IPS-15b (cell line): ENCODE data around the gene VAC14.

Experiments used
- H3K27me3 ChIP-seq: one replicate; pipeline ENCODE4 v1.6.1; 2013; ENCODE audit warnings: low read length; ENCODE audit not compliant: control insufficient read depth, insufficient read depth
- H3K36me3 ChIP-seq: one replicate; pipeline ENCODE4 v1.6.1; 2013; ENCODE audit warnings: low read length; ENCODE audit not compliant: control insufficient read depth, insufficient read depth
- H3K4me1 ChIP-seq: one replicate; pipeline ENCODE4 v1.6.1; 2013; ENCODE audit warnings: mild to moderate bottlenecking, low read length; ENCODE audit not compliant: control insufficient read depth, insufficient read depth
- H3K4me3 ChIP-seq: one replicate; pipeline ENCODE4 v1.5.1; 2013; ENCODE audit warnings: low read depth, low read length
- H3K9ac ChIP-seq: one replicate; pipeline ENCODE4 v1.6.1; 2013; ENCODE audit warnings: low read depth, mild to moderate bottlenecking, low read length
- H3K9me3 ChIP-seq: one replicate; pipeline ENCODE4 v1.6.1; 2013; ENCODE audit warnings: mild to moderate bottlenecking, low read length; ENCODE audit not compliant: control insufficient read depth, insufficient read depth

VAC14 gene

DNA sequence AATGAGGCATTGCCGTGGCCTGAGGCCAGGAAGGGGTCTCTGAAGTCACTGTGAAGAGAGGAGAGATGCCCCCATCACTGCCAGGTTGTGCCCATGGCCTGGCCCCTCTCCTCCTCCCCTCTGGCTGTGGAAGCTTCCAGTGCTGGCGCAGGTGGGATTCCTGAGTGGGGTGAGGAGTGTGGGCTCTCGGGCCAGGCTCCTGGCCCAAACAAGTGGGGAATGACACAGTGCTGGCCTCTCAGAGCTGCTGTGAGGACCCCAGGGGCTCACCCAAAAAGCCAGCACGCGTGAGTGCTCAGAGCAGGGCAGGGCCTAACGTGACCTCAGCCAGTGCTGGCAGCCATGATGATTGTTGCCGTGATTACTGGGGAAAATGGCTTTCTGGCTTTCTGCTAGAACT lies 61.6 kb downstream of the VAC14 start:
- H3K4me1 ChIP-seq, result no peaks in the 10 kb centered on the region
- peaks cover 23% of the 10 kb centered on the region for H3K36me3 ChIP-seq
- no peaks in the 10 kb centered on the region for H3K9me3 ChIP-seq
- H3K4me3 ChIP-seq, result no peak overlapping the region
- H3K27me3 ChIP-seq, result no peaks in the 10 kb centered on the region
- no peak overlapping the region for H3K9ac ChIP-seq

DNA sequence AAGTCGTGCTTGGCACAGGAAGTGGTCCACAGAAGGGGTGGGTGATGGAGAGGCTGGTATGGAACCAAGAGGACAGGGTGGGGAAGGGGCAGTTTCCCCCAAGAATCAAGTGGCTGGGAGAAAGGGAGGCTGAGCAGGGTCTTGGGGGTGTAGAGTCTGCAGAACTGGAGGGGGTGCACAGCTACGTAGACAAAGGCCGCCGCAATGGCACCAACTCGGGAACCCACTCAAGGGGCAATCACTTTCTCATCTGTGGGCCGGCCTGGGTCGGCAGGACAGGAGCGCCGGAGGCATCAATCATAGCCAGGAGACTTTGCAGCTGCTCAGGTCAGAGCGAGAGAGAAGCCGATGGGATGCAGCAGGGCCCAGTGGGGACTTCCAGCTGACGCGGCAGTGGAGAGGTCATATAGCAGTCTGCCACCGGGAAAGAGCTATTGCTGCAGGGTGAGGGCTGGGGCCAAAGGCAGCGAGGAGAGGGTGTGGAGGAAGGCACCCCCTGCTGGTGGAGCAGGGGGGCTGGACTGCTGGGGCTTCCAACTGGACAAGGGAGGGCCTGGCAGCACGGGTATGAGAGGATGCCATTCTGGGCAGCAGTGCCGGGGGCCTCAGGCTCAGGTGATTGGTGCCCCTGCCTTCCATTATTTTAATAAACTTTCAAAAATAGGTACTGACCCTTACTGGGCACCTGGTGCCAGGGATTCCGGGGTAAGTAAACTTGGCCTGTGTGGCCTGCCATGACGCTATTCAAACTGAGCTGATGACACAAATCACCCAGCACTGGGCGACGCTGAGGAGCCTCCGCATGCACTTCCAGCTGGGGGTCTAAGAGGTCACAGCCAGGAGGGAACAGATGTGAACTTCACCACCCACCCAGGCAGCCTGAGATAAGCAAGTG lies 62.6 kb downstream of the VAC14 start:
- H3K9ac ChIP-seq, result no peak overlapping the region
- H3K4me1 ChIP-seq, result no peaks in the 10 kb centered on the region
- H3K27me3 ChIP-seq, result no peaks in the 10 kb centered on the region
- H3K9me3 ChIP-seq, result no peaks in the 10 kb centered on the region
- H3K36me3 ChIP-seq, result peaks cover 18% of the 10 kb centered on the region
- no peak overlapping the region for H3K4me3 ChIP-seq

DNA sequence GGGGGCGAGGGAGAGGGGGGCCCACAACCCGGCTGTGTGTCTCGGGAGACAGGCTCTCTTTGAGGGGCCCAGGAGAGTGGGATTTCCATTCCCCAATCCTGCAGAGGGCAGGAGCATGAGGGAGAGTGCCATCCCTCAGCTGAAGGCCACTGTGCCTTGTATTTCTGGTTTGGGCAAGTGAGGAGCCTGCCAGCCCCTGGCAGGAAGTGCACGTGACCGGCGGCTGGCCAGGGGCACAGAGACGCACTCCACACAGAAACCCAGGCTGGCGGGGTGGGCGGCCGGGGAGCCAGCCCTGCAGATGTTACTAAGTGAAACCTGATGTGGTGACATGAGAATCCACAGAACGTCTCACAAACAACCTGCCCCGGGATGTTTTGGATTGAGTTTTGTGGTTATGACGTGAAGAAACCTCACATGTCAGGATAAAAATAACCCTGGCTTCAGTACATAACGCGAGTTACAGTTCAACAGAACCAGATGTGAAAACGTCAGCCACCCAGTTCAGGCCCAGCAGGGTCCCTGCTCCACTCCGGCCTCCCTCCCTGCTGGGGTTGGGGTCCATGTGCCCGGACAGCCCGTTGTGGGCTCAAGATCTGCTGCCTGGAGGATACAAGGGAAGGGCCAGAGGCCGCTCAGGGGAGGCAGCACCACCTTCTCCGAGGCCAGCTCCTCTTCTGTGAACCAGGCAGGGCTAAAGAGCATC lies 63.4 kb downstream of the VAC14 start:
- Histone ChIP-seq H3K27me3 (no peaks in the 10 kb centered on the region), H3K36me3 (peaks cover 11% of the 10 kb centered on the region), H3K9ac (no peak overlapping the region), H3K4me1 (no peaks in the 10 kb centered on the region), H3K4me3 (no peak overlapping the region), H3K9me3 (no peaks in the 10 kb centered on the region)

DNA sequence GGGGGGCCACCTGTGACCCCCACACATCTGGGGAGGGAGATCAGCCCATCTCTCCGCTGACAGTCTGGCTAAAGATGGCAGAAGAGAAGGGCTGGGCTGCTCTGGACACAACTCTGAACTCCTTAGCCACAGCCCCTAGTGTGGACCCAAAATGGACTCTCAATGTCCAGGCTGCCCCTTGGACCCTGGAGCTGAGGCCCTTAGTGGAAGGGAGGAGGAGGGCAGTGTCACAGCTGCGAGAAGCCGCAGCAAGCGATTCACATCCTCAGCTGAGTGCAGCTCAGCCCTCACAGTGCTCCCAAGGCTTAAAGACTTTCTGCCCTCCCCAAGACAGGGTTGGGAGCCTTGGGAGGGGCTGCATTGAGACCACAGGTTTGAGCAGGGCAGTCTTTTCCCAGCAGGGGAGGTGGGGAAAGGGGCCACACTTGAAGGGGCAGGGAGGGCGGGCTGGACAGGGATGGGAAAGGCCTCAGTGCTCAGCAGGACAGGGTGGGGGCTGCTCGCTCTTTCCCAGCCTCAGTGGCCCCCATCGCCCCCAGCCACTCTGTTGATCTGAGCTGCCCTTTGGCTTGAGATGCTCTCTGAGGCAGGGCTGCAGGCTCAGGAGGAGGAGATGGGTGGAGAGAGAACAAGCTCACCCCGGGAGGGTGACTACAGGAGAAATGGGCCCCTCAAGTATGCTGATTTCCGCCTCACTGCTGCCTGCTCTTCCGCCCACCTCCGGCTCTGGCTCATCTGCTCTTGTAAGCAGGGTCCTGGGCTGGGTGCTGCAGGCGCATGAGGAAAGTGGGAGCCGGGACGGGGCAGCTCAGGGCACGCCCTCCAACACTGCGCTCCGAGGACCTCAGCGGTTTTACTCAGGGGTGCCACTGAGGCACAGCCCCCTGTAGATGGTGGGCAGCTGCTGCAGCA lies 64.2 kb downstream of the VAC14 start:
- Histone ChIP-seq H3K4me3 (no peak overlapping the region), H3K36me3 (peaks cover 11% of the 10 kb centered on the region), H3K9me3 (no peaks in the 10 kb centered on the region), H3K4me1 (no peaks in the 10 kb centered on the region), H3K27me3 (no peaks in the 10 kb centered on the region), H3K9ac (no peak overlapping the region)

DNA sequence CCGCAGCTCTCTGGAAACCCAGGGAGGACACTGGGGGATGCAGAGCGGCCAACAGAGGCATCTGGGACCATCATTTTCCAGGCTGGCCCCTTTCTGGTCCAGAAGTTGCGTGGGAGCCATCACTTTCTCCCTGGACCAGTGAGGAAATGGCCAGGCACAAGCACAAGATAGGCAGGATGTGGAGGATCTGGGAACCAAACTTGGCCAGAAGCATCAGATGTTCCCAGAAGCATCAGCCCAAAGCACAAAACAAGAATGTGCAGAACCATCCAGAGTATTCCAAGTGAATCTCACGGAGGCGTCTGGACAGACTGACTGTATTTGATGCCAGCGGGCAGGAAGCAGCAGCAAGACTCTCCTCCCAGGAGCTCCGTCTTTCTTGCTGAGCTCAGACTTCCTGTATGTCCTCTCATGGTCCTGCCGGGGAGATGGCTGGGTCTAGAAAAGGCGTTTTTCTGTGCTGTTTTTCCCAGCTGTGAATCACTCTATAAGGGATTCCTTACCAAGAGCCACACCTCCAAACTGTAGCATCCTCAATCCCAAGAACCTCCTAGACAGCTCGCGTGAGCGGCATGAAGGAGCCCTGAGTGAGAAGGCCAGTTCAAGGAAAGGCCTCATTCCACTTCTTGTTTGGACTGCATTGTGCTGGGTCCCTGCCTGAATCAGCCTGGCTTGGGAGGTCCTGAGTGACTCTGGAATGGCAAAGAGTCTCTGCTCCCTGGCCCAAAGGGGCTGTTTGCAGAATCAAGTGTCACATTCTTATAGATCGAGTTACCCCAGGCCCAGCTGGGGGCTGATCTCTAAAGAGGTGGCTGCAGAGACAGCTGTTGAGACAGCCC lies 65.6 kb downstream of the VAC14 start:
- H3K27me3 ChIP-seq, result no peaks in the 10 kb centered on the region
- no peak overlapping the region for H3K9ac ChIP-seq
- H3K36me3 ChIP-seq, result peaks cover 7% of the 10 kb centered on the region
- H3K9me3 ChIP-seq, result no peaks in the 10 kb centered on the region
- H3K4me1 ChIP-seq, result no peaks in the 10 kb centered on the region
- H3K4me3 ChIP-seq, result no peak overlapping the region

DNA sequence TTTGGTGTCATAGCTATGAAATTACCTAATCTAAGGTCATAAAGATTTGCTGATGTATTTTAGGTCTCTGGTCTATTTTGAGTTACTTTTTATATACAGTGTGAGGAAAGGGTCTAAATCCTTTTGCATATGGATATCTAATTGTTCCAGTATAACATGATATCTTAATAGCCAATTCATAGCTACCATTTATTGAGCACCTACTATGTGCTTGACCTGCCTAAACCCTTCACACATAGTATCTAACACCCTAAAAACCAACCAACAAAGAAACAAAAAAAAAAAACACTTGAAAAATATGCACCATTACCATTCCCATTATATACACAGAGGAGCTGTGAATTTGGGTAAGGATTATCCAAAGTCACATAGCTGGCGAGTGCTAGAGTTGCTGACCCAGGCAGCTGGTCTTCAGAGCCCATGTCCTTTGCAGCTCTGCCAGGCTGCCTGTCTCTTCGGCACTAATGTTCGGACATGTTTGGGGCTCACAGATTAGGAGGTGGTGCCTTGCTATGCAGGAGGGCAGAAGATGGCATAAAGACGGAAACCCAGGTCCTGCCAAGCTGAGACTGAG lies 66.3 kb downstream of the VAC14 start:
- H3K9ac ChIP-seq, result no peak overlapping the region
- H3K9me3 ChIP-seq, result no peaks in the 10 kb centered on the region
- H3K27me3 ChIP-seq, result no peaks in the 10 kb centered on the region
- H3K36me3 ChIP-seq, result peaks cover 7% of the 10 kb centered on the region
- H3K4me1 ChIP-seq, result no peaks in the 10 kb centered on the region
- no peak overlapping the region for H3K4me3 ChIP-seq

DNA sequence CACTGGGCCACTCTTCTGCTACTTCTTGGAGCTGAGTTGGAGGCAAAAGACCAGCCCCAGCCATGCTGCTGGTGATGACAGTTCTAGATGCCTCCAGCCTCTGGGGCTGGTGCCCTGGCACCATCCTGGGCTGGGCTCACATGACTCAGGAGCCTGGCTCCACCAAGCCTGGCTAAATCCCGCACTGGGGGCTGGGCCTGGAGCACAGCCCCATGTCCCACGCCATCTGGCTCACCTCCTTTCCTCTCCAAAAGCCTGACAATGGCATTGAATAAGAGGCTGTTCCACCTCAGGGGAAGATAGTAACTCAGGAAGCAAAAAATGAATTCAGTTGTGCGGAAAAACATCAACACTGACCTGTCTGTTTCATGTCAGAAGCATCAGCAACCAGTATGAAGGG lies 70.0 kb downstream of the VAC14 start:
- peaks cover 6% of the 10 kb centered on the region for H3K36me3 ChIP-seq

DNA sequence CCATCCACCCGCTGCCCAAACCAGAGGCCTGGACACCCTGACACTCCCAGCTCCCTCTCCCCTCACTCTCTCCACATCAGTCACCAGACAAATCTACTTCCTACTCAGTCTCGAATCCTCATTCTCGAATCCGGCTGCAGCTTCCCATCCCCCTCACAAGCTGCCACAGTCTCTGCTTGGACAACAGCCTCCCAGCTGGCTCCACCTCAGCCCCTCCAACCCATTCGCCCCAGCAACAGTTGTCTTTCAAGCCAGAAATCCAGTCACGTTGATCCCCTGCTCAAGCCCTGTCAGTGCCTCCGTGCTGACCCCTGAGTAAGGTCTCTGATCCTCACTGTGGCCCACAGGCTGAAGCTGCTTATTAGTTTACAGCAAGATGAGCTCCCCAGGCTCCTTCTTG lies 70.9 kb downstream of the VAC14 start:
- no peaks in the 10 kb centered on the region for H3K9me3 ChIP-seq
- H3K27me3 ChIP-seq, result no peaks in the 10 kb centered on the region
- H3K36me3 ChIP-seq, result peaks cover 6% of the 10 kb centered on the region
- no peaks in the 10 kb centered on the region for H3K4me1 ChIP-seq
- H3K4me3 ChIP-seq, result no peak overlapping the region
- H3K9ac ChIP-seq, result no peak overlapping the region

More for the DNA sequence above, 70.0 kb downstream of the VAC14 start:
- no peaks in the 10 kb centered on the region for H3K9me3 ChIP-seq
- H3K4me1 ChIP-seq, result no peaks in the 10 kb centered on the region
- no peak overlapping the region for H3K9ac ChIP-seq
- H3K27me3 ChIP-seq, result no peaks in the 10 kb centered on the region
- no peak overlapping the region for H3K4me3 ChIP-seq

DNA sequence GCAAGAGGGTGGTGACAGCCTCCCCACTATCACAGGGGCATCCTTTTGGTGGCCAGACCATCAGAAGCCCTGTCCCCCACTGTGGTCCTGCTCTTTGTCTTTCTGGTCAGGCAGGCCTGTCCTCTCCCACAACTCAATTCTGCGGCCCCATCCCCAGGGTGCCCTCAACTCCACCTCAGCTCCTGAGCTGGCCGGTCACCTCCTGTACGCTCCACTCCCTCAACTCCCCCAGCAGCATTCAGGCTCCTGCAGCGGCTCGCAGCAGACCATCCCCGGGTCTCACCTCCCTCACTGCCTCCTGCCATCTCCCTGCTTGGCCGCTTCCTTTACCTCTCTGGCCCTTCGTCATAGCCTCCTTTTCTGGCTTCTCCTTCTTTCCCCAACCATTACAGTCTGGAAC lies 71.7 kb downstream of the VAC14 start:
- H3K36me3 ChIP-seq, result peaks cover 6% of the 10 kb centered on the region
- H3K4me1 ChIP-seq, result no peaks in the 10 kb centered on the region
- H3K27me3 ChIP-seq, result no peaks in the 10 kb centered on the region
- H3K4me3 ChIP-seq, result no peak overlapping the region
- no peaks in the 10 kb centered on the region for H3K9me3 ChIP-seq
- H3K9ac ChIP-seq, result no peak overlapping the region

DNA sequence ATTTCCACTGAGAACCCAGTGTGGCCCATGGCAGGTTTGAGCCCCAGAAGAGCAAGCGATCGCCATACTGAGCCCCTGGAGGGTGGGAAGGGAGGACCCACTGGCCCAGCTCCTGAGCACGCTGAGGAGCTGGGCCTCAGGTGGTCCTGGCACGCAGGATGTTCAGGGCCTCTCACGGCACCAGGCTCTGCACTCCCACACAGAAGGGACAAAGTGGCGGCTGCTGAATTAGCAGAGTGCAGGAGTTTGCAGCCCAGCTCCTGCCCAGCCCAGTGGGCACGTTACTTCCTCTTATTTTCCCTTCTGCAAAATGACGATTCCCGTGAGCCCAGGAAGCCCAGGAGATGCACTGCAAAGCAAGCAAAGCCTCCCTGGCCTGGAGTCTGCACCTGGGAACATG lies 72.8 kb downstream of the VAC14 start:
- Histone ChIP-seq H3K9me3 (no peaks in the 10 kb centered on the region), H3K4me1 (no peaks in the 10 kb centered on the region), H3K27me3 (no peaks in the 10 kb centered on the region), H3K36me3 (peaks cover 6% of the 10 kb centered on the region), H3K9ac (no peak overlapping the region), H3K4me3 (no peak overlapping the region)
